IMR-90 (cell line): ENCODE results near the gene NPLOC4. TPM values are rescaled to one million over a fixed set of nuclear protein-coding genes. Genes with fewer than 3 reads are reported as not detected.

Experiments used
- ATAC-seq: fragments of 200-7000 bp; cut with Tn5 transposase; 2 replicates; pipeline ENCODE4 v1.9.1; 2020; ENCODE audit warnings: low read depth, mild to moderate bottlenecking, moderate library complexity
- BruUV-seq: library from RNA; stranded (reverse); fragments of 400-500 nt; replicated peaks from 2 replicates; lab custom pipeline; 2021; lab: Mats Ljungman, UMichigan
- CTCF ChIA-PET: fragments of 300-600 bp; formaldehyde crosslinking; extraction: SDS; loops from one replicate; lab custom pipeline; 2021; ENCODE audit warnings: antibody characterized with exemption; lab: Yijun Ruan, JAX
- POLR2A ChIA-PET: fragments of 300-600 bp; sonication (Branson Sonifier 250); formaldehyde crosslinking; loops from one replicate; lab custom pipeline; 2022; ENCODE audit warnings: antibody characterized with exemption; ENCODE audit not compliant: unreplicated experiment; lab: Charles Lee
- DNase-seq: peaks from one replicate; pipeline ENCODE4 v3.0.0; 2013
- H2AFZ ChIP-seq: replicated peaks from 2 replicates; pipeline ENCODE3; 2013; ENCODE audit warnings: low read length, mild to moderate bottlenecking; ENCODE audit not compliant: poor library complexity
- H2AK5ac ChIP-seq: 2 replicates; pipeline ENCODE4 v1.6.1; 2013; ENCODE audit warnings: low read depth, low read length, inconsistent platforms
- H2AK9ac ChIP-seq: replicated peaks from 2 replicates; pipeline ENCODE3; 2013; ENCODE audit warnings: mild to moderate bottlenecking, low read depth, low read length, moderate library complexity; ENCODE audit not compliant: poor library complexity
- H2BK120ac ChIP-seq: 2 replicates; pipeline ENCODE4 v1.6.1; 2013; ENCODE audit warnings: low read depth, low read length, inconsistent platforms
- H2BK15ac ChIP-seq: 3 replicates; pipeline ENCODE4 v1.6.1; 2013; ENCODE audit warnings: low read depth, low read length, inconsistent platforms
- H2BK20ac ChIP-seq: 2 replicates; pipeline ENCODE4 v1.6.1; 2013; ENCODE audit warnings: low read depth, mild to moderate bottlenecking, inconsistent platforms, low read length, moderate library complexity
- H2BK5ac ChIP-seq: 2 replicates; pipeline ENCODE4 v1.6.1; 2013; ENCODE audit warnings: mild to moderate bottlenecking, low read depth, low read length, inconsistent platforms; ENCODE audit not compliant: poor library complexity, severe bottlenecking
- H3K14ac ChIP-seq: replicated peaks from 2 replicates; pipeline ENCODE4 v1.6.1; 2013; ENCODE audit warnings: low read depth, low read length, inconsistent platforms
- H3K18ac ChIP-seq: 2 replicates; pipeline ENCODE4 v1.6.1; 2013; ENCODE audit warnings: low read depth, low read length, control low read depth
- H3K23ac ChIP-seq: 2 replicates; pipeline ENCODE4 v1.6.1; 2013; ENCODE audit warnings: low read depth, low read length, inconsistent platforms
- H3K27ac ChIP-seq: 2 replicates; pipeline ENCODE4 v1.5.1; 2013; ENCODE audit warnings: mild to moderate bottlenecking, control low read depth, low read length; ENCODE audit not compliant: insufficient read depth
- H3K27me3 ChIP-seq: 2 replicates; pipeline ENCODE4 v1.6.1; 2013; ENCODE audit warnings: low read length; ENCODE audit not compliant: control insufficient read depth, insufficient read depth
- H3K36me3 ChIP-seq: 2 replicates; pipeline ENCODE4 v1.6.1; 2013; ENCODE audit warnings: low read length, mixed read lengths; ENCODE audit not compliant: control insufficient read depth, insufficient read depth
- H3K4ac ChIP-seq: 2 replicates; pipeline ENCODE4 v1.6.1; 2013; ENCODE audit warnings: low read depth, low read length, inconsistent platforms
- H3K4me1 ChIP-seq: 2 replicates; pipeline ENCODE4 v1.6.1; 2013; ENCODE audit warnings: low read length, mixed read lengths; ENCODE audit not compliant: control insufficient read depth, insufficient read depth
- H3K4me2 ChIP-seq: 2 replicates; pipeline ENCODE4 v1.6.1; 2013; ENCODE audit warnings: low read depth, mild to moderate bottlenecking, control low read depth, low read length, moderate library complexity
- H3K4me3 ChIP-seq: 2 replicates; pipeline ENCODE4 v1.5.1; 2013; ENCODE audit warnings: low read depth, mild to moderate bottlenecking, control low read depth, low read length, moderate library complexity; ENCODE audit not compliant: insufficient read depth
- H3K56ac ChIP-seq: 2 replicates; pipeline ENCODE4 v1.6.1; 2013; ENCODE audit warnings: low read length, inconsistent platforms; ENCODE audit not compliant: insufficient read depth; ENCODE audit errors: extremely low read depth
- H3K79me1 ChIP-seq, 2 experiments: 2 replicates each; pipeline ENCODE4 v1.6.1; 2013; ENCODE audit warnings: low read length in 2 of 2, inconsistent platforms in 1 of 2, low read depth in 1 of 2
- H3K9ac ChIP-seq: 2 replicates; pipeline ENCODE4 v1.6.1; 2013; ENCODE audit warnings: low read depth, low read length, control low read depth
- H3K9me1 ChIP-seq: 2 replicates; pipeline ENCODE4 v1.6.1; 2013; ENCODE audit warnings: low read length, inconsistent platforms; ENCODE audit not compliant: insufficient read depth
- H3K9me3 ChIP-seq: 2 replicates; pipeline ENCODE4 v1.6.1; 2013; ENCODE audit warnings: low read length; ENCODE audit not compliant: control insufficient read depth, insufficient read depth
- H4K20me1 ChIP-seq: 2 replicates; pipeline ENCODE4 v1.6.1; 2013; ENCODE audit warnings: low read length, inconsistent platforms; ENCODE audit not compliant: insufficient read depth
- H4K5ac ChIP-seq: 2 replicates; pipeline ENCODE4 v1.6.1; 2013; ENCODE audit warnings: mild to moderate bottlenecking, low read depth, low read length, control low read depth
- H4K8ac ChIP-seq, 2 experiments: 2 replicates each; pipeline ENCODE4 v1.6.1; 2013; ENCODE audit warnings: low read depth in 2 of 2, low read length in 2 of 2, control low read depth in 1 of 2, inconsistent platforms in 1 of 2
- H4K91ac ChIP-seq: 2 replicates; pipeline ENCODE4 v1.6.1; 2013; ENCODE audit warnings: low read depth, low read length, inconsistent platforms; ENCODE audit not compliant: insufficient read depth
- BHLHE40 ChIP-seq: fragments of 150-350 bp; IDR thresholded peaks from 2 replicates; pipeline ENCODE4 v1.6.1; 2016; ENCODE audit warnings: mild to moderate bottlenecking, low read depth, low read length
- CHD1 ChIP-seq: IDR thresholded peaks from 2 replicates; pipeline ENCODE4 v1.6.1; 2012; ENCODE audit warnings: low read depth, low read length, improper control_type of control experiment
- WGBS, 2 experiments: methylation state at CpG; one replicate each; pipeline versions ENCODE4 v1.1.5 to v1.1.7; 2013; ENCODE audit warnings: missing lambda C conversion rate in 2 of 2; ENCODE audit not compliant: insufficient read length in 1 of 2; ENCODE audit errors: extremely low coverage in 2 of 2; 5-methylcytosine and 5-hydroxymethylcytosine counted together
- dilution Hi-C: fragments of 300-500 bp; cut with HindIII; formaldehyde crosslinking; loops from one replicate; pipeline ENCODE4 v1.14.3; 2018; ENCODE audit warnings: low sequenced_read_pairs; ENCODE audit not compliant: unreplicated experiment
- in situ Hi-C: fragments of 300-500 bp; cut with MboI; formaldehyde crosslinking; loops from 3 replicates; pipeline ENCODE4 v1.14.3; 2019; ENCODE audit warnings: low sequenced_read_pairs, inconsistent platforms, mixed read lengths
- intact Hi-C: fragments of 100-400 bp; cut with micrococcal nuclease; formaldehyde crosslinking; loops from 2 replicates; pipeline ENCODE4 v1.10.0; 2022
- polyA plus RNA-seq, 3 experiments: library from polyadenylated mRNA; depleted of rRNA; stranded (reverse); fragments of >200 nt; gene quantifications; 2 replicates each; pipeline ENCODE4 v1.2.3, GENCODE V29; 2012; ENCODE audit warnings: low replicate concordance in 1 of 3
- total RNA-seq: library from RNA; depleted of rRNA; stranded (reverse); fragments of >200 nt; gene quantifications from 2 replicates; pipeline ENCODE4 v1.2.3, GENCODE V29; 2012

Gene NPLOC4
- total and polyA plus RNA-seq, 2 of the 4 experiments (the other 2 are of a cell fraction), result 70.4 to 78.3 TPM

DNA sequence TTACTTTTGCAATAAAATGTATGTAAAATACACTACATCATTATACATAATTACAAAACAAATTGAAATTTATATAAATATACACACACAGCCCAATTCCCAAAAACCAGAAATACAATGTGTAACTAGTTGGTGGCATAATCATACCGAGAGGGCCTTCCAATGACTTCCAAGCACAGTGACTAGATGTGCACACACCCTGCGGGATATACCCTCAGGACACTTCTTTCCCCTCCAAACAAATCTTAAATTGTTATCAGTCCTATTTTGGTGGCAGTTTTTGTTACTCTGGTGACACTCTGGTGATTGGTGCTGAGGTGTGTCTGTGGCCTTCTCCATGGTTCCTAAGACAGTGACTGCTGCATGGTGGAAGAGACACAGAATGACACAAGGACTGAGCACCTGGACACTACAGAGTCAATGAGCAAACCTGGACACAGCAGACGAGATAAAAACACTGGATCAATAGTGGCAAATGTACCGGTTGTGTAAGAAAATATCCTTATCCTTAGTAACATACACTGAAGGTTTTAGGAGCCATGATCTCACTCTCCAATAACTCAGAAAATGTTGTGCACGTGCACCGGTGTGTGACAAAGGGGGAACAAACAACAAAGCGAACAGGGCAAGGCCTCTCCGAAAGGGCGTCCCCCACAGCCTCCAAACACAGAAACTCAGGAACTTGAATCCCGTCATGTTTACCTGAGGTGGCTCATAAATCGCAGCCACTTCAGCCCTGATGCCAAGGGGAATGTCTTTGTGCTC lies 32.9 kb downstream of the NPLOC4 start:
- Histone ChIP-seq H3K27ac (peak overlapping the region; percentile 13; the same call in 1 of the 2 replicates), H2AK9ac (peak overlapping the region; percentile 57), H3K23ac (peak overlapping the region; percentile 49; the same call in 1 of the 2 replicates), H3K4me1 (peaks cover 9% of the 10 kb centered on the region), H4K8ac (peak overlapping the region in 1 of 2 experiments; percentile 39; a peak in 1 of 4 replicates), H3K56ac (no peak overlapping the region), H3K4me2 (no peak overlapping the region), H4K20me1 (peaks cover 45% of the 10 kb centered on the region), H3K9me3 (no peaks in the 10 kb centered on the region), H3K27me3 (no peaks in the 10 kb centered on the region), H4K91ac (no peak overlapping the region), H3K9ac (no peak overlapping the region), H3K79me1 (peaks cover 19 to 61% of the 10 kb centered on the region in 2 experiments), H2BK120ac (peak overlapping the region; percentile 21; the same call in 1 of the 2 replicates), H4K5ac (no peak overlapping the region), H3K36me3 (peaks cover 55% of the 10 kb centered on the region), H3K4me3 (no peak overlapping the region), H2AK5ac (no peak overlapping the region), H3K18ac (no peak overlapping the region), H2BK20ac (peak overlapping the region; percentile 4; the same call in 1 of the 2 replicates), H2BK5ac (no peak overlapping the region), H3K4ac (no peak overlapping the region; the same call in 1 of the 2 replicates), H2BK15ac (no peak overlapping the region), H3K9me1 (peaks cover 3% of the 10 kb centered on the region; the same call in 1 of the 2 replicates), H3K14ac (no peak overlapping the region; the same call in 1 of the 2 replicates), H2AFZ (no peak overlapping the region)
- WGBS, 2 experiments, result 100% methylated on average over 1 of the region's 11 CpGs; no CpG with 5 or more reads in 1 of the 2 experiments
- POLR2A ChIA-PET, result no interaction called here
- in situ Hi-C loops (no loop called here), dilution Hi-C loops (no loop called here), intact Hi-C loops (no loop called here)
- no TSS peak for BruUV-seq
- TF ChIP-seq CHD1 (no peak), BHLHE40 (peak; percentile 79)
- no peak for ATAC-seq
- DNase-seq, result no peak
- CTCF ChIA-PET, result no interaction called here
